H1 (cell line): ENCODE data around the gene TRIM38. TPM values are rescaled to one million over a fixed set of nuclear protein-coding genes. Genes with fewer than 3 reads are reported as not detected.

ENCODE experiments used
- CTCF ChIA-PET: fragments of 300-600 bp; sonication (Branson Sonifier 250); formaldehyde crosslinking; loops from one replicate; lab custom pipeline; 2021; ENCODE audit not compliant: partially characterized antibody; lab: Charles Lee
- POLR2A ChIA-PET: fragments of 300-600 bp; sonication (Branson Sonifier 250); formaldehyde crosslinking; loops from one replicate; lab custom pipeline; 2021; ENCODE audit warnings: inconsistent platforms; ENCODE audit not compliant: partially characterized antibody; lab: Charles Lee
- DNase-seq, 2 experiments: peaks; one replicate each; pipeline versions ENCODE4 v3.0.0 to v3.0.0-alpha.2; 2010 to 2022; ENCODE audit warnings: low spot score in 2 of 2, low read depth in 1 of 2, mixed read lengths in 1 of 2
- FAIRE-seq: peaks from 2 replicates; lab custom pipeline; 2011; peaks lifted over from hg19 to GRCh38; lab: Jason Lieb, UNC
- H2AFZ ChIP-seq: 2 replicates; pipeline ENCODE4 v1.8.1; 2012; ENCODE audit warnings: low read length, inconsistent platforms
- H2AK5ac ChIP-seq: 2 replicates; pipeline ENCODE4 v1.6.1; 2013; ENCODE audit warnings: low read depth, low read length
- H2BK120ac ChIP-seq: replicated peaks from 2 replicates; pipeline ENCODE3; 2013; ENCODE audit warnings: low read depth, low read length, inconsistent platforms
- H2BK12ac ChIP-seq: 2 replicates; pipeline ENCODE4 v1.6.1; 2013; ENCODE audit warnings: low read depth, low read length
- H2BK15ac ChIP-seq: 2 replicates; pipeline ENCODE4 v1.6.1; 2013; ENCODE audit warnings: low read length
- H2BK20ac ChIP-seq: 2 replicates; pipeline ENCODE4 v1.6.1; 2013; ENCODE audit warnings: low read length
- H2BK5ac ChIP-seq: 2 replicates; pipeline ENCODE4 v1.6.1; 2013; ENCODE audit warnings: low read depth, low read length
- H3K14ac ChIP-seq: 2 replicates; pipeline ENCODE4 v1.6.1; 2013; ENCODE audit warnings: inconsistent platforms; ENCODE audit not compliant: insufficient read length
- H3K18ac ChIP-seq: 2 replicates; pipeline ENCODE4 v1.6.1; 2013; ENCODE audit warnings: low read length; ENCODE audit errors: extremely low read depth
- H3K23ac ChIP-seq: 2 replicates; pipeline ENCODE4 v1.6.1; 2013; ENCODE audit warnings: inconsistent platforms; ENCODE audit not compliant: insufficient read length
- H3K23me2 ChIP-seq: 2 replicates; pipeline ENCODE4 v1.6.1; 2013; ENCODE audit warnings: low read depth, low read length
- H3K27ac ChIP-seq: 2 replicates; pipeline ENCODE4 v1.6.1; 2011; ENCODE audit warnings: low read depth, low read length, inconsistent platforms
- H3K27me3 ChIP-seq, 4 experiments: replicated peaks in 1 of 4; 1 replicate in 1 of 4; 2 replicates in 3 of 4; pipeline versions ENCODE4 v1.6.1 to v1.8.1; 2011 to 2013; ENCODE audit warnings: low read length in 3 of 4, mild to moderate bottlenecking in 3 of 4, inconsistent platforms in 2 of 4, mixed read lengths in 2 of 4, moderate library complexity in 1 of 4; ENCODE audit not compliant: control insufficient read depth in 3 of 4, insufficient read depth in 3 of 4; ENCODE audit errors: extremely low read depth in 1 of 4
- H3K36me3 ChIP-seq, 4 experiments: 2 replicates each; pipeline versions ENCODE4 v1.6.1 to v1.8.1; 2011 to 2013; ENCODE audit warnings: mild to moderate bottlenecking in 4 of 4, low read length in 3 of 4, moderate library complexity in 2 of 4, control low read depth in 1 of 4, inconsistent platforms in 1 of 4; ENCODE audit not compliant: insufficient read depth in 4 of 4, control insufficient read depth in 2 of 4
- H3K4ac ChIP-seq: replicated peaks from 2 replicates; pipeline ENCODE3; 2013; ENCODE audit warnings: low read length, low read depth, mixed read lengths, inconsistent platforms; ENCODE audit not compliant: insufficient read length
- H3K4me1 ChIP-seq, 4 experiments: replicated peaks in 1 of 4; 1 replicate in 1 of 4; 2 replicates in 3 of 4; pipeline versions ENCODE4 v1.6.1 to v1.8.1; 2011 to 2013; ENCODE audit warnings: low read length in 3 of 4, inconsistent platforms in 2 of 4, mixed read lengths in 1 of 4; ENCODE audit not compliant: insufficient read depth in 4 of 4, control insufficient read depth in 3 of 4
- H3K4me2 ChIP-seq, 2 experiments: 2 replicates each; pipeline versions ENCODE4 v1.6.1 to v1.8.1; 2011 to 2013; ENCODE audit warnings: low read depth in 2 of 2, low read length in 2 of 2, control low read depth in 1 of 2, inconsistent platforms in 1 of 2, mild to moderate bottlenecking in 1 of 2; ENCODE audit not compliant: insufficient read depth in 1 of 2
- H3K4me3 ChIP-seq, 4 experiments: fragments of 200-600, 300-600 bp in 1 of 4; sonication (generic), shearing (Covaris generic), sonication (Bioruptor Twin) in 1 of 4; 2 replicates each; pipeline versions ENCODE4 v1.5.1 to v1.8.1; 2011 to 2016; ENCODE audit warnings: low read length in 4 of 4, low read depth in 3 of 4, control low read depth in 2 of 4, inconsistent platforms in 2 of 4, mild to moderate bottlenecking in 2 of 4, mixed read lengths in 1 of 4, moderate library complexity in 1 of 4; ENCODE audit not compliant: insufficient read depth in 2 of 4; ENCODE audit errors: extremely low read depth in 1 of 4
- H3K56ac ChIP-seq: replicated peaks from 2 replicates; pipeline ENCODE3; 2013; ENCODE audit warnings: low read depth, mild to moderate bottlenecking, mixed read lengths, low read length, inconsistent platforms; ENCODE audit not compliant: insufficient read length
- H3K79me1 ChIP-seq: 2 replicates; pipeline ENCODE4 v1.6.1; 2013; ENCODE audit warnings: low read depth, low read length, control low read depth
- H3K79me2 ChIP-seq, 2 experiments: 2 replicates each; pipeline versions ENCODE4 v1.6.1 to v1.8.1; 2012 to 2013; ENCODE audit warnings: low read length in 2 of 2, mild to moderate bottlenecking in 2 of 2, inconsistent platforms in 1 of 2; ENCODE audit not compliant: insufficient read depth in 2 of 2, control insufficient read depth in 1 of 2
- H3K9ac ChIP-seq, 4 experiments: replicated peaks in 1 of 4; 1 replicate in 1 of 4; 2 replicates in 3 of 4; pipeline versions ENCODE4 v1.6.1 to v1.8.1; 2011 to 2013; ENCODE audit warnings: low read depth in 3 of 4, low read length in 3 of 4, control low read depth in 2 of 4, mild to moderate bottlenecking in 2 of 4, moderate library complexity in 2 of 4, inconsistent platforms in 1 of 4; ENCODE audit errors: extremely low read depth in 1 of 4
- H3K9me3 ChIP-seq, 2 experiments: 2 replicates each; pipeline versions ENCODE4 v1.6.1 to v1.8.1; 2012 to 2013; ENCODE audit warnings: mild to moderate bottlenecking in 2 of 2, moderate library complexity in 2 of 2, control low read depth in 1 of 2, inconsistent platforms in 1 of 2, low read depth in 1 of 2, low read length in 1 of 2, mixed read lengths in 1 of 2; ENCODE audit not compliant: insufficient read depth in 2 of 2
- H4K20me1 ChIP-seq, 2 experiments: replicated peaks in 1 of 2; 2 replicates each; pipeline versions ENCODE3 to v1.8.1; 2011 to 2013; ENCODE audit warnings: inconsistent platforms in 2 of 2, low read length in 2 of 2, mild to moderate bottlenecking in 1 of 2; ENCODE audit not compliant: insufficient read depth in 2 of 2, control insufficient read depth in 1 of 2
- H4K5ac ChIP-seq: 2 replicates; pipeline ENCODE4 v1.6.1; 2013; ENCODE audit warnings: low read length, low read depth, mixed read lengths, inconsistent platforms; ENCODE audit not compliant: insufficient read length
- H4K8ac ChIP-seq: 2 replicates; pipeline ENCODE4 v1.8.0; 2013; ENCODE audit warnings: mild to moderate bottlenecking, moderate library complexity, low read length, inconsistent platforms; ENCODE audit not compliant: insufficient read depth; ENCODE audit errors: extremely low read depth
- H4K91ac ChIP-seq: replicated peaks from 2 replicates; pipeline ENCODE3; 2013; ENCODE audit warnings: low read length, mixed read lengths, inconsistent platforms; ENCODE audit not compliant: insufficient read length
- BCL11A ChIP-seq, 2 experiments: IDR thresholded peaks; one replicate each; pipeline ENCODE4 v1.6.1; 2011; ENCODE audit warnings: low read depth in 2 of 2, low read length in 2 of 2, mild to moderate bottlenecking in 2 of 2
- CBX5 ChIP-seq: fragments of 300-800, 300-1000 bp; sonication (generic); IDR thresholded peaks from 2 replicates; pipeline ENCODE4 v1.7.1; 2016; ENCODE audit warnings: antibody characterized with exemption, low read length, low read depth
- POU5F1 ChIP-seq: IDR thresholded peaks from 2 replicates; pipeline ENCODE4 v1.6.1; 2011; ENCODE audit warnings: low read depth, mild to moderate bottlenecking, low read length, moderate library complexity
- YY1 ChIP-seq: IDR thresholded peaks from 2 replicates; pipeline ENCODE4 v1.6.1; 2011; ENCODE audit warnings: low read depth, mild to moderate bottlenecking, low read length
- ZNF274 ChIP-seq: IDR thresholded peaks from 2 replicates; pipeline ENCODE4 v1.7.0; 2012; ENCODE audit warnings: low read length, borderline replicate concordance; ENCODE audit errors: extremely low read depth
- WGBS, 2 experiments: shearing (Covaris generic) in 1 of 2; methylation state at CpG; one replicate each; pipeline versions ENCODE4 v1.1.6 to v1.1.7; 2013 to 2015; ENCODE audit warnings: low lambda C conversion rate in 2 of 2, mixed read lengths in 2 of 2, inconsistent platforms in 1 of 2, low coverage in 1 of 2, missing lambda C conversion rate in 1 of 2; ENCODE audit not compliant: insufficient replicate concordance in 2 of 2, insufficient coverage in 1 of 2, insufficient read length in 1 of 2; ENCODE audit errors: extremely low coverage in 1 of 2, missing lambda C conversion rate in 1 of 2; 5-methylcytosine and 5-hydroxymethylcytosine counted together
- polyA plus RNA-seq, 7 experiments: library from polyadenylated mRNA; depleted of rRNA in 3 of 7; stranded (reverse) in 5 of 7; unstranded in 2 of 7; fragments of >200 nt in 5 of 7; fragments of 200-250 nt in 2 of 7; gene quantifications; 1 replicate in 5 of 7; 2 replicates in 1 of 7; 4 replicates in 1 of 7; pipeline versions ENCODE4 v1.2.1 to v1.2.3, GENCODE V29; 2011 to 2013; ENCODE audit warnings: missing spikeins in 2 of 7, mixed read lengths in 2 of 7
- total RNA-seq: library from RNA; stranded (reverse); fragmentation: NEBNext Ultra II Directional; extraction: Animal tissue kit (Norgen Biotek cat#: 25700); gene quantifications from 2 replicates; pipeline ENCODE4 v1.2.1, GENCODE V29; 2021

The TRIM38 gene
- total and polyA plus RNA-seq, 2 of the 8 experiments (the other 6 are each of a cell fraction or from before 2014, with no cell fraction given) = 0.43 to 0.56 TPM

- DNase-seq = peak in 1 of 2 experiments; percentile 71
- H3K23ac ChIP-seq = no peak overlapping the region
- FAIRE-seq = peak; percentile 55
Measured at GRCh38 chr6:25987845-25988244, 25.2 kb downstream of the TRIM38 start.

More at GRCh38 chr6:25987845-25988244, 25.2 kb downstream of the TRIM38 start:
- H3K4me1 ChIP-seq = peaks cover 0 to 5% (median 4%) of the 10 kb centered on the region in 4 experiments; a peak in 4 of 7 replicates
- no peak overlapping the region for H4K5ac ChIP-seq
- H2BK20ac ChIP-seq = no peak overlapping the region
- ChIA-PET POLR2A (interaction anchor here (1.2 kb wide), 1 partner anchor 33 kb away, joined by 3 read pairs; a partner anchor contains a TSS), CTCF (interaction anchor here (1.5 kb wide), 1 partner anchor 16 kb away, joined by 3 read pairs; no protein-coding TSS in a partner anchor)
- H3K27me3 ChIP-seq = no peaks in the 10 kb centered on the region
- H3K18ac ChIP-seq = no peak overlapping the region
- no peak overlapping the region for H3K14ac ChIP-seq
- peak overlapping the region; percentile 43 to 44; a peak in 3 of 4 replicates for H3K4me2 ChIP-seq
- no peaks in the 10 kb centered on the region for H3K79me2 ChIP-seq
- H3K27ac ChIP-seq = no peak overlapping the region; the same call in 1 of the 2 replicates
- H4K8ac ChIP-seq = no peak overlapping the region
- H3K4me3 ChIP-seq = no peak overlapping the region
- no peaks in the 10 kb centered on the region for H3K36me3 ChIP-seq
- no peak overlapping the region for H3K56ac ChIP-seq
- H2BK12ac ChIP-seq = no peak overlapping the region
- no peaks in the 10 kb centered on the region for H4K20me1 ChIP-seq
- 61% methylated on average over 9 of the region's 9 CpGs; no CpG with 5 or more reads in 1 of the 2 experiments for WGBS, 2 experiments
- no peak overlapping the region for H3K4ac ChIP-seq
- TF ChIP-seq POU5F1 (no peak), BCL11A (IDR thresholded peaks at IDR 0.05; ENCODE audit: low read depth in 2 of 2, low read length in 2 of 2) (no peak), YY1 (peak; percentile 81; the same call in 1 of the 2 replicates), ZNF274 (no peak), CBX5 (no peak)
- H2BK120ac ChIP-seq = no peak overlapping the region
- no peaks in the 10 kb centered on the region for H3K9me3 ChIP-seq
- no peak overlapping the region for H3K9ac ChIP-seq
- H3K23me2 ChIP-seq = peaks cover 4% of the 10 kb centered on the region
- no peak overlapping the region for H2BK5ac ChIP-seq
- no peak overlapping the region for H2AFZ ChIP-seq
- H2BK15ac ChIP-seq = no peak overlapping the region
- no peak overlapping the region for H2AK5ac ChIP-seq
- no peaks in the 10 kb centered on the region for H3K79me1 ChIP-seq
- no peak overlapping the region for H4K91ac ChIP-seq
